GM12891 (cell line): ENCODE results near the gene USP7.
"Not testable (repeated sequence)": the region's sequence is repeated elsewhere in the genome, so short reads cannot be mapped to it uniquely, and the experiment has no call there.

ENCODE experiments used
- POLR2A ChIP-seq: IDR thresholded peaks from 2 replicates; pipeline ENCODE4 v1.6.1; 2011; ENCODE audit warnings: low read depth, low read length, control low read depth
- POLR2AphosphoS5 ChIP-seq: IDR thresholded peaks from 2 replicates; pipeline ENCODE4 v1.6.1; 2011; ENCODE audit warnings: low read depth, low read length, control low read depth

DNA sequence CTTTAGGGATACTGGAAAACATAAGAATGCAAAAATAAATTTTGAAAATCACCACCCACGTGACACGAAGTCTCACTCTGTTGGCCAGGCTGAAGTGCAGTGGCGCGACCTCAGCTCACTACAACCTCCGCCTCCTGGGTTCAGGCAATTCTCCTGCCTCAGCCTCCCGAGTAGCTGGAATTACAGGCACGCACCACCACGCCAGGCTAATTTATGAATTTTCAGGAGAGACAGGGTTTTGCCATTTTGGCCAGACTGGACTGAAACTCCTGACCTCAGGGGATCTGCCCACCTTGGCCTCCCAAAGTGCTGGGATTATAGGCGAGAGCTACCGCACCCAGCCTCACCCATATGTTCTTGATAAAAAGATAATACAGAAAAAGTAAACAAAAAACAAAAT, 46.4 kb downstream of the USP7 start:
- TF ChIP-seq POLR2A, POLR2AphosphoS5: not testable (repeated sequence)
